HG03139 (cell line): ENCODE data around the gene ARHGEF6.
"Not testable (repeated sequence)": the region's sequence is repeated elsewhere in the genome, so short reads cannot be mapped to it uniquely, and the experiment has no call there.

Source experiments
- ATAC-seq: cut with Tn5 transposase; IDR thresholded peaks from one replicate; pipeline ENCODE4 v1.9.1; 2021; ENCODE audit not compliant: unreplicated experiment

ARHGEF6 gene, protein sequence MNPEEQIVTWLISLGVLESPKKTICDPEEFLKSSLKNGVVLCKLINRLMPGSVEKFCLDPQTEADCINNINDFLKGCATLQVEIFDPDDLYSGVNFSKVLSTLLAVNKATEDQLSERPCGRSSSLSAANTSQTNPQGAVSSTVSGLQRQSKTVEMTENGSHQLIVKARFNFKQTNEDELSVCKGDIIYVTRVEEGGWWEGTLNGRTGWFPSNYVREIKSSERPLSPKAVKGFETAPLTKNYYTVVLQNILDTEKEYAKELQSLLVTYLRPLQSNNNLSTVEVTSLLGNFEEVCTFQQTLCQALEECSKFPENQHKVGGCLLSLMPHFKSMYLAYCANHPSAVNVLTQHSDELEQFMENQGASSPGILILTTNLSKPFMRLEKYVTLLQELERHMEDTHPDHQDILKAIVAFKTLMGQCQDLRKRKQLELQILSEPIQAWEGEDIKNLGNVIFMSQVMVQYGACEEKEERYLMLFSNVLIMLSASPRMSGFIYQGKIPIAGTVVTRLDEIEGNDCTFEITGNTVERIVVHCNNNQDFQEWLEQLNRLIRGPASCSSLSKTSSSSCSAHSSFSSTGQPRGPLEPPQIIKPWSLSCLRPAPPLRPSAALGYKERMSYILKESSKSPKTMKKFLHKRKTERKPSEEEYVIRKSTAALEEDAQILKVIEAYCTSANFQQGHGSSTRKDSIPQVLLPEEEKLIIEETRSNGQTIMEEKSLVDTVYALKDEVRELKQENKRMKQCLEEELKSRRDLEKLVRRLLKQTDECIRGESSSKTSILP

DNA sequence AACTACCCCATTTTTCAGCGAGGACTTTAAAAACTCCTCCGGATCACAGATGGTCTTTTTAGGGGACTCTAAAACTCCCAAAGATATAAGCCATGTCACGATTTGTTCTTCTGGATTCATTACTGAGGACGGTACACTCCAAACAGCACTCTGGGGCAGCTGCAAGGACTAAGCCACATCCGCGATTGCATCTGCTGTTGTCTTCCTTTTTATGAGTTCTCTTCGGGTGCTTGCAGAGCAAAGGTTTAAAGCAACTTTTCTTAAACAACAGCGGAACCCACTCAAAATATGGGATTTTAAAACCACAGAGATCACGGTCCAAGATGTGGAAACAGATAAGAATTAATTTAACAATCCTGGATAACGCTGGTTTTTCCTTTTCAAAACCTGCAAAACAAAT lies at the start of gene ARHGEF6:
Gene ARHGEF6 (minus strand): TSS at position 170 of the 400 bp plus-strand sequence. CDS start 50 bp downstream, at position 120.
- no peak for ATAC-seq

DNA sequence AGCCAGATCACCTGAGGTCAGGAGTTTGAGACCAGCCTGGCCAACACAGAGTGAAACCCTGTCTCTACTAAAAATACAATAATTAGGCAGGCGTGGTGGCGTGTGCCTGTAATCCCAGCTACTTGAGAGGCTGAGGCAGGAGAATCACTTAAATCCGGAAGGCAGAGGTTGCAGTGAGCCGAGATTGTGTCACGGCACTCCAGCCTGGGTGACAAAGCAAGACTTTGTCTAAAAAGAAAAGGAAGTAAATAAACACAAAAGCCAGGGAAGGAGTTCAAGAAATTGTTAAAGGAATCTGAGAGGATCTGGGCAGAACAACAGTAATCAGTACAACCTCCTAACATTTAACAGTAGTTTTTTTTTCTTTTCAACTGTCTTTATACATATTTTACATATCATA lies 48.7 kb upstream of the ARHGEF6 start:
- ATAC-seq: no peak

DNA sequence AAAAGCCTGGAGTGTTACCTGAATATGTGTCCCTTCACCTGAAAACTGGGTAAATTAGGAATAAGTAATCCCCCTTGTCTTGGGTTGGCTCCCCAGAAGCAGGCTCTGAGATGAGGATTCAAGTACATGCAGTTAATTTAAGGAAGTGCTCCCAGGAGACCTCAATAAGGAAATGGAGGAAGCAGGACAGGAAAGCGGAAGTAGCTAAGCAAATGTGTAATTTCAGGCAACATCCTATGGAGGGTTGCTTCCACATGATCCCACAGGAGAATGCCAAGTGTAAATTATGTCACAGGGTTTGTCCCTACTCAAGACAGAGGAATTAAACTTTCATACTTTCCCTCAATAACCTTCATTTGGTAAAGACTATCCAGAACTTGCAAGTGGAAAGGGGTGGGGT lies 48.1 kb upstream of the ARHGEF6 start:
- no peak for ATAC-seq

DNA sequence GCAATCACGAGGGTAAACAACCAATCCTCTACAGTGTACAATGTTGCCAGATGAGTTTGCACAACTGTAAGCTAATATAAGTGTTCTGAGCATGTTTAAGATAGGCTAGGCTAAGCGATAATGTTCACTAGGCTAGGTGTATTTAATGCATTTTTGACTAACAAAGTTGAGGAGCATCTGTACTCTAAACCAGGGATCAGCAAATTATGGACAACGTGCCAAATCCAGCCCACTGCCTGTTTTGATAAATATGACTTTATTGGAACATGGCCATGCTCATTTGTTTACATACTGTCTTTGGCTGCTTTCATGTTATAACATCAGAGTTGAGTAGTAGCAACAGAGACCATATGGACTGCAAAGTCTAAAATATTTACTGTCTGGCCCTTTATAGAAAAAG lies 46.3 kb upstream of the ARHGEF6 start:
- no peak for ATAC-seq

DNA sequence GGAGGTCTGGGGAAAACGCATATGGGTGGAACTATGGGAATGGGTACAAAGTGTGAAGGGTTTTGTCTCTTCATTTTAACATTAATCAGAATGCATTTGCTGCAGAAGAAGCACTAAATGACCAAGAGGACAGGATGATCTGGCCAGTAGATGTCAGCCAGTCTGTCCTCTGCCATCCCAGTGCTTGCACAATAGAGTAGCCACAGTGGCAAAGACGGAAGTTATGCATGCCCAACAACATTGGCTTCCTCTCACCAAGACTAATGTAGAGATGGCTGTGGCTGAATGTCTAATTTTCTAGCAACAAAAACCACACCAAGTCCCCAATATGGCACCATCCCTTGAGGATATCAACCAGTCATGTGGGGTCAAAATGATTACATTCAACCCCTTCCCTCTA lies 45.0 kb upstream of the ARHGEF6 start:
- ATAC-seq: no peak

DNA sequence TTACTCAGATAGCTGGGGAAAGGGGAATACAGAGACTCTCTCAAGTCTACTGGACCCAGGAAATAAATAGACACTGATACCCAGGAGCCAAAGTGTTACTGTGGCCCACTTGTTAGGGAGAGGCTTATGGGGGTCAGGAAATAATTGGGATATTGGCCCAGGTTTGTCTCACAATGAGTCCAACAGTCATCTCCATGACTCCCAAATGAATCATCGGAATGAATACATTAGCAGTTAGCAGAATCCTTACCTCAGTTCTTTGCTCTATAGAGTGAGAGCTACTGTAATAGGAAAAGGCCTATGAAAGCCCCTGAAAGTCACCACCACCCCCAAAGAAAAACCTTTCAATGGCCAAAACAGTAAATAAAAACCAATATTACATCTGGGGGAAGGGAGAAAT lies 42.4 kb upstream of the ARHGEF6 start:
- ATAC-seq: no peak

DNA sequence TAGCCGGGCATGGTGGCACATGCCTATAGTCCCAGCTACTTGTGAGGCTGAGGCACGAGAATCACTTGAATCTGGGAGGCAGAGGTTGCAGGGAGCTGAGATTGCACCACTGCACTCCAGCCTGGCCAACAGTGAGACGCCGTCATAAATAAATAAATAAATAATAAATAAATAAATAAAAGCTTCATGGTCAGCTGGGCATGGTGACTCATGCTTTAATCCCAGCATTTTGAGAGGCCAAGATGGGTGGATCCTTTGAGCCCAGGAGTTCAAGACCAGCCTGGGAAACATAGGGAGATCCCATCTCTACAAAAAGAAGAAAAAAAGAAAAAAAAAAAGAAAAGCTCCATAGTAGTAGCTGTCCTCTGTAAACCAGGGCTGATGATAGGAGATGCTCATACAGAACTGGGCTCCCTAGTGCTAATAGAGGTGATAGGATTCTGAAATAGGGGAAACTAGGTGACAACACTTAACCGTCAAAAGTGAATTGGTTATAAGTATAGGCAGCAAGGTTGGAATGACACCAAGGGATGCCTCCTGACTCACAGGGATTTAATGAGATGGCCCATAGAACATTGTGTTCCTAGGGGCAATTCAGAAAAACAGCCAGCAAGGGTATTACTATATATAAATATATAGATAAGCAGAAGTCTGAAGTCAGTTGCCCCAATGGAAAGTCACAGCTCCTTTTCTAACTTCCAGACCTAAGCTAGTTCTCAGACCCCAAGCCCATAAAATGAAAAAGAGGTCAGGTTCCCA lies 41.8 kb upstream of the ARHGEF6 start:
- ATAC-seq: no peak

DNA sequence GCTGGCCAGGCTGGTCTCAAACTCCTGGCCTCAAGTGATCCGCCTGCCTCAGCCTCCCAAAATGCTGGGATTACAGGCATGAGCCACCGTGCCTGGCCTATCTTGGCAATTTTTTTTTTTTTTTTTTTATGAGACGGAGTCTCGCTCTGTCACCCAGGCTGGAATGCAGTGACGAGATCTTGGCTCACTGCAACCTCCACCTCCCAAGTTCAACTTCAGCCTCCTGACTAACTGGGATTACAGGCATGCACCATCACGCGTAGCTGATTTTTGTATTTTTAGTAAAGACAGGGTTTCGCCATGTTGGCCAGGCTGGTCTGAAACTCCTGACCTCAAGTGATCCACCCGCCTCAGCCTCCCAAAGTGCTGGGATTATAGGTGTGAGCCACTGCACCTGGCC lies 39.0 kb upstream of the ARHGEF6 start:
- ATAC-seq: not testable (repeated sequence)

DNA sequence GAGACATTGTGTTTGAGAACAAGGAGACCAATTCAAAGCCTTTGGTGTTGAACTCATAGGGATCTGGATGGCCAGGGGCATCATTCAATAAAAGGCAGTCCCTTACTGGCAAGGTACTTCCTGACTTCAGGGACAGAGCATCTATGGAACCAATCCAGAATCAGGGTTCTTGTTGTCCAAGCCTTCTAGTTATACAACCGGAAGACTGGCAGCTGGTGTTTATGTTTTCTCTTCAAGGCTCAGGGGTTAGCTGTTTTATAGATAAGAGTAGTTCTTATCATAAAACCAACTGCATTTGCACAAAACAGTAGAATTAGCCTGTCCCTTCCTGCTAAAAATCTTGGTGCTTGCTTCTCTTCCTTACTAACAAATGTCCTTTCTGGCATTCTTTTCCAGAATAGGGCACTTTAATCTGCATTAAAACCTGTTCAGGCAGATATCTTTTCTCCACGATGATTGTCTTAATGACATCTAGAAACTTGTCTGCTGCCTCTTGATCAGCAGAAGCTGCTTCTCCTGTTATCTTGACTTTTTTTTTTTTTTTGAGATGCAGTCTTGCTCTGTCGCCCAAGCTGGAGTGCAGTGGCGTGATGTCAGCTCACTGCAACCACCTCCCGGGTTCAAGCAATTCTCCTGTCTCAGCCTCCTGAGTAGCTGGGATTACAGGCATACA lies 38.4 kb upstream of the ARHGEF6 start:
- ATAC-seq: no peak

DNA sequence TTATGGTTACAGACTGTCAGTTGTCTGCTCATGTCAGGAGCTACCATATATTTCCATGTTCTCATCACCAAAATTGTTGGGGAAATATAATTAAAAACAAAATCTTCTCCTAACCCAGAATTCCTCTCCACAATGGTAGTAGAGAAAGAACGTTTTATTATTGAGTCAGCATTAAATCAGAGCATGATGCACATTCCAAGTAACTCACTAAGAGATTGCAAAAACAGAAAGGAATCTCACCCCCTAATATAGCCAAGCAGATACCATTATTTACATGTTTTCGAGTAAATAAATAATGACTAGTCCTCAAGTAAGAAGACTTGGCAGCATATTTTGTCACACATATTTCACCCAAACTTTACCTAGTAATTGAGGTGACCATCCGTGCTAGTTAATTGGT lies 36.2 kb upstream of the ARHGEF6 start:
- no peak for ATAC-seq

DNA sequence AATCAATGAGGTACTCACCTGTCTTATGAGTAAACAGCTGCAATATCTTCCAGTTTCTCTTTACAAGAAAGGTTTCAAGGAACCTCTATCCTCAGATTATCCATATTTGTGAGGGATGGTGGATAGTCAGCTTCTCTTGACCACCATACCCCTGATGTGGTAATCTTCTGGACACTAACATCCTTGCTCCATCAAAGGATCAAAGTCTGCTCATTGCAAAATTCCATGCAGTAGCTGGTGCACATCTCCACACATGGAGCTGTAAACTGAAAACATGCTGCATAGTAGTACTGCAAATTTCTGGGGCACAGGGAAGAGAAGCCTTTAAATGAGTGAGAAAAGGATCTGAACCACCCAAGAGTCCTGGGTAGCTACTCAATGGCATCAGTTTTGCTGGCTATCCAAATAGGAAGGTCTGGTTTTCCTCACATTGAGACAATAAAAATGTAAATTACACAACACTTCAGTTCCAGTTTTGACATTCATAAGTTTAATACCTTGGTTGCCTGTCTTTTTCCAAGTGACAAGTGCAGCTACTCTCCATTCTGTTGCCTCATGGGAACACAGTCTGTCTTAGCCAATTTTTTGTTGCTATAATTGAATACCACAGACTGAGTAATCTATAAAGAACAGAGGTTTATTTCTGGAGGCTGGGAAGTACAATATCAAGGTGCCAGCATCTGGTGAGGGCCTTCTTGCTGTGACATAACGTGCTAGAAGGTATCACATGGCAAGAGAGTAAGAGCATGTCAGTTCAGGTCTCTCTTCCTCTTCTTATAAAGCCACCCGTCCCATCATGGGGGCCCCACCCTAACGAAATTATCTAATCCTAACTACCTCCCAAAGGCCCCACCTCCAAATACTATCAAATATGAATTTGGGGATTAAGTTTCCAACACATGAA lies 34.4 kb upstream of the ARHGEF6 start:
- ATAC-seq: no peak

DNA sequence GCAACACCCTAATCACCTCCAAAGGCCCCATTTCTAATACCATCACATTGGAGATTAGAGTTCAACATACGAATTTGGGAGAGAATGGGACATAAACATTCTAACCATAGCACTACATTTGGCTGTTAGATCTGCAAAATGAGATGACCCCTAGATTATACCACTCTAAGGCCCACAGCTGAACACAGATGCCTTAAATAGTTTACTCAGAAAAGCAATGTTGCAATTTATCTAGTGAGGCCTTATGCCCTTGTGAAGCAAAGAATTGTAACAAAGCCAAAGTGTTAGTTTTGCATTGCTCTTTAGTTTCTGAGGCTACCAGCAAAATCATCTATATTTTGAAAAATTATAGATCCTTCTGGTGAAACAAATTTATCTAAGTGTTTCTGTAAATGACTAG lies 31.6 kb upstream of the ARHGEF6 start:
- no peak for ATAC-seq

DNA sequence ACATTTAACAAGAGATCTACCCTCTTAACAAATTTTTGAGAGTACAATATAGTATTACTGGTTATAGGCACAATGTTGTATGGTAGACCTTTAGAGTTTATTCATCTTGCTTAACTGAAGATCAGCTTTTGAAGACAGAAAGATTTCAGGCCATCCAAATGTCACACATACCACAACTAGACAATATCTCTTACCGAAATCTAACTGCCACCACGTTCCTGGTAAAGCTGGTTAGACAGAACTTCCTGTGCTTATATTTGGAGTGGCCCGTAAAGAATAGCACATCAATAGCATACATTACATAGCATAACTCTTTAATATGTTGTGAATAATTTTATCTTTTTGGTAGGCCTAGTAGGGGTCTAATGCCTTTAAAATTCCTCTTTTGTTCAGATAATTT lies 29.8 kb upstream of the ARHGEF6 start:
- ATAC-seq: no peak

DNA sequence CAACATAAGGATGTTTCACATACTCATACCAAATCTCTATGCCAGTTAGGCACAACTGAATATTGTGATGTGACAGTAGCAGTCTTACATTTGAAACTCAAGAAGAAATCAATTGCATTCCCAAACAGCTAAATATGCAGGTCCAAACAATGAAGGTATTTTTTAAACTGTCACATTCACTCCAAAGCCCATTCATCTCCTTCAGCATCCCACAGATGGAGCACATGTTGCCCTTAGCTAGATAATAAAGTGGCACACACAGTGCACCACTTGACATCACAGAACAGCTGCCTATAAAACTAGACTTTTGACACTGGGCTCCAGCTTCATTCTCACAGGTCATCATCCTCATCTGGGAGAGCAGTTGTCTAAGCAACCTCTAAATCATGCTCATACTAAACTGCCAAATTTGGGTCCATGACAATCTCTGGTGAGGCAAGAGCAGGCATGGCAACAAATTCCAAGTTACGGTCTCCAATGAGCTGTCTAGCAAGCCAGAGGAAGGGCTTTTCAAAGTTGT lies 26.2 kb upstream of the ARHGEF6 start:
- ATAC-seq: no peak

DNA sequence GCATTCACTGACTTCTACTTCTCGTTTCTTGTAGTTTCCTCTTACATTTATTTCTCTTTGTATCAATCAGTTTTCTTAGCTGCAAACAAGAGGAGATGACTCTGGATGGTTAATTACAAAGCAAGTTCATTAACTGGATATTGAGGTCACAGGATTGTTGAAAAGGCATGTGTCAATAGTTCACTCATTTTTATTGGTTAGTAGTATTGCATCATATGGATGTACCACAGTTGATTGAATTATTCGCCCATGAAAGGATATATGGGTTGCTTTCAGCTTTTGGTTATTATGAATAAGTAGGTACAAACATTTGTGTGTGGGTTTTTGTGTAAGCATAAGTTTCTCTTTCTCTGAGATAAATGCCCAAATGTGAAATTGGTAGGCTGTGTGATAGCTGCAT lies 21.8 kb upstream of the ARHGEF6 start:
- no peak for ATAC-seq

DNA sequence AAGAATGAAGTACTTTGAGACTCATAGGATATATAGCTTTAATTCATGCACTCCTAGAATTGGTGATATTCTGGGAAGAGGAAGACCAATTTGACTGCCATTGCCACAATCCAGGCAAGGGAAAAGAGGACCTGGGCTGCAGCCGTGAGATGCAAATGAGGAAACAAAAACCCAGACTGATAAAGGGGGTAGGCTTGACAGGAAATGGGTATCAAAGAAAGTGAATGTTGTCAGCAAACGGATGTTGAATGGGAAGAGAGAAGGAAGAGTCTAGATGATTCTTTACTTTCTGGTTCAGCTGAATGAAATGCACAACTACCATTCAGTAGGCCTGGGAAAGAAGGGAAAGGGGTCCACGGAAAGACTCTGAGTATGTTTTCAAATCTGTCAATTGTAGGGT lies 17.1 kb upstream of the ARHGEF6 start:
- no peak for ATAC-seq

DNA sequence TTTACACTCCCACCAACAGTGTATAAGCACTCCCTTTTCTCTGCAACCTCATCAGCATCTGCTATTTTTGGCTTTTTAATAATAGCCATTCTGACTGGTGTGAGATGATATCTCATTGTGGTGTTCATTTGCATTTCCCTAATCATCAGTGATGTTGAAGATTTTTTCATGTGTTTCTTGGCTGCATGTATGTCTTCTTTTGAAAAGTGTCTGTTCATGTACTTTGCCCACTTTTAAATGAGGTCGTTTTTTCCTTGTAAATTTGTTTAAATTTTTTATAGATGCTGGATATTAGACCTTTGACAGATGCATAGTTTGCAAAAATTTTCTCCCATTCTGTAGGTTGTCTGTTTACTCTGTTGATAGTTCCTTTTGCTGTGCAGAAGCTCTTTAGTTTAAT lies 14.4 kb upstream of the ARHGEF6 start:
- not testable (repeated sequence) for ATAC-seq

DNA sequence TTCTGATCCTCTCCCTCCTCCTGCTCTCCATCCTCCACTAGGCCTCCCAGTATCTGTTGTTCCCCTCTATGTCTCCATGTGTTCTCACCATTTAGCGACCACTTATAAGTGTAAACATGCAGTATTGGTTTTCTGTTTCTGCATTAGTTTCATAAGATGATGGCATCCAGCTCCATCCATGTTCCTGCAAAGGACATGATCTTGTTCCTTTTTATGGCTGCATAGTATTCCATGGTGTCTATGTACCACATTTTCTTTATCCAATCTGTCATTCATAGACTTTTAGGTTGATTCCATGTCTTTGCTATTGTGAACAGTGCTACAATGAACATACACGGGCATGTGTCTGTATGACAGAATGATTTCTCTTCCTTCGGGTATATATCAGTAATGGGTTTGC lies 13.9 kb upstream of the ARHGEF6 start:
- not testable (repeated sequence) for ATAC-seq

DNA sequence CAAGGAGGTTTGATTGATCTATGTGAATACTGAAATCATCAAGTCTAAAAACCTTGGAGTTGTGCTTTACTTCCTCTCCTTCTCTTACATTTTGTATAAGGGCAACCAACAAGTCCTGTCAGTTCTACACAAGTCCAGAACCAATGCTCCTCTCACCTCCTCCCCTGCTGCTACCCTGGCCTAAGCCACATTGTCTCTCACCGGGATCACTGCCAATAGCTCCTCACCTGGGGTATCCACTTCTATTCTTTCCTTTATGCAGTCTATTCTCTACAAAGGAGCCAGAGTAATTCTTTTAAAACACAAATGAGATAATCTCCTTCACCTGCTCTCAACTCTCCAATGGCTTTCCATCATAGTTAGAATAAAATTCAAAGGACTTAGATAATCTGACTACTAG lies 13.3 kb upstream of the ARHGEF6 start:
- ATAC-seq: no peak

DNA sequence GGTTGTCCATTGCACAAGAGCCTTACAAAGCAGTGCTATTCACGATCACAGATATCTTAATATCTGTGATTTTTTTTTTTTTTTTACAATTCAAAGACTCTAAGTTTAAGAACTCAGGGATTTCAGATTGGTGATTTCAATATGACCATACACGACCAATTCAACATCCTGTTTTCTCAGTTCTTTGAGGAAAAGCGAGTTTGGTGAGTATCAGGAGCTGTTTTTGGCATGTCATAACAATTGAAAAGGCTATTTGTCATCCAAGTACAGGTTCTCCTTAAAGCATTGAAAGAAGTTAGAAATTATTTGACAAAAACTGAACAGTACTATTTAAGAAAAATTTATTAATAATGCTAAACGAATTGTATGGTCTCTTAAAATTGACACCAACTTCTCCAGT lies 9.1 kb upstream of the ARHGEF6 start:
- no peak for ATAC-seq
